Choroid plexus epithelial cell (primary cell): ENCODE data around the gene GCSAM.
A peak's percentile ranks its signal among the peaks of the same experiment; 100 is the strongest.

Experiments
- DNase-seq: peaks from one replicate; pipeline ENCODE4 v3.0.0-alpha.2; 2010; ENCODE audit warnings: low read depth
- H3K4me3 ChIP-seq: 2 replicates; pipeline ENCODE4 v1.5.1; 2011; ENCODE audit warnings: low read depth, mild to moderate bottlenecking, control low read depth, low read length, moderate library complexity
- TF ChIP-seq, protein P1 (sequence below): conservative IDR thresholded peaks from 2 replicates; pipeline ENCODE4 v1.5.1; 2011; ENCODE audit warnings: low read depth, mild to moderate bottlenecking, control low read depth, inconsistent platforms, low read length, moderate library complexity

GCSAM gene

GRCh38 chr3:112136959-112137693 lies 4.1 kb upstream of the GCSAM start:
- TF ChIP-seq, protein P1, sequence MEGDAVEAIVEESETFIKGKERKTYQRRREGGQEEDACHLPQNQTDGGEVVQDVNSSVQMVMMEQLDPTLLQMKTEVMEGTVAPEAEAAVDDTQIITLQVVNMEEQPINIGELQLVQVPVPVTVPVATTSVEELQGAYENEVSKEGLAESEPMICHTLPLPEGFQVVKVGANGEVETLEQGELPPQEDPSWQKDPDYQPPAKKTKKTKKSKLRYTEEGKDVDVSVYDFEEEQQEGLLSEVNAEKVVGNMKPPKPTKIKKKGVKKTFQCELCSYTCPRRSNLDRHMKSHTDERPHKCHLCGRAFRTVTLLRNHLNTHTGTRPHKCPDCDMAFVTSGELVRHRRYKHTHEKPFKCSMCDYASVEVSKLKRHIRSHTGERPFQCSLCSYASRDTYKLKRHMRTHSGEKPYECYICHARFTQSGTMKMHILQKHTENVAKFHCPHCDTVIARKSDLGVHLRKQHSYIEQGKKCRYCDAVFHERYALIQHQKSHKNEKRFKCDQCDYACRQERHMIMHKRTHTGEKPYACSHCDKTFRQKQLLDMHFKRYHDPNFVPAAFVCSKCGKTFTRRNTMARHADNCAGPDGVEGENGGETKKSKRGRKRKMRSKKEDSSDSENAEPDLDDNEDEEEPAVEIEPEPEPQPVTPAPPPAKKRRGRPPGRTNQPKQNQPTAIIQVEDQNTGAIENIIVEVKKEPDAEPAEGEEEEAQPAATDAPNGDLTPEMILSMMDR = peak; percentile 80
- DNase-seq = peak; percentile 73
- no peak overlapping the region for H3K4me3 ChIP-seq

- H3K4me3 ChIP-seq = no peak overlapping the region
- DNase-seq = no peak
- TF ChIP-seq, protein P1 = no peak
Measured at GRCh38 chr3:112136046-112136445, 3.0 kb upstream of the GCSAM start.

DNA sequence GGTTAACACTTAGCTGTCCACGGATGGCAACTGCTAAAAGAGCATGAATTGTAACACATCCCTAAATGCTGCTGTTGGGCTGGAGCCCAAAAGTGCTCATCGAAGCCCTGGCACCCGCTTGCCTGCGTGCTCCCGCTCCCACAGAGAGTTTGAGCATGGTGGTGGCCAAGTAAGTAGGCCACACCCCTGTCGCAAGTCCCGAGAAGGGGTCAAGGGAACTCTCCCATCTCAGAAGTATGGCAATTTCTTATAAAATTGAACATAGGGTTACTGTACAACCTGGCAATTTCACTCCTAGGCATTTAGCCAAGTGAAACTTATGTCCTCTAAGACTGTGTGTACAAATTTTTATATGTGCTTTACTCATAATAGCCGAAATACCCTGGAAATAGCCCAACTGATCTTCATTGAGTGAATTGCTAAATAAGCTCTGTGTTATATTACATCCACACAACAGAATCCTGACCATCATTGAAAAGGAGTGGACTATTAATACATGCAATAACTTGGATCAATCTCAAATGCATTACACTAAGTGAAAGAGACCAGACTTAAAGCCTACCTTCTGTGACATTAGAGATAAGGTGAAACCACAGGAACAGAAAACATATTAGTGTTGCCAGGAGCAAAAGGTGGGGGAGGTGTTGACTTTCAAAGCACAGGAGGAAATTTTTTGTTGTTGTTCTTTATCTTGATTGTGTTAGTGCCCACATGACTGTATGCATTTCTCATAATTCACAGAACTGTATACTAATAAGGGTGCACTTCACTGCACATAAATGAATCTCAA lies 1.5 kb upstream of the GCSAM start:
- TF ChIP-seq, protein P1 = no peak
- peak; percentile 48 for DNase-seq
- H3K4me3 ChIP-seq = no peak overlapping the region

GRCh38 chr3:112133626-112134334 lies 732 bp upstream of the GCSAM start:
- H3K4me3 ChIP-seq = no peak overlapping the region
- no peak for DNase-seq
- TF ChIP-seq, protein P1 = no peak

- TF ChIP-seq, protein P1 = no peak
- no peak overlapping the region for H3K4me3 ChIP-seq
- DNase-seq = no peak
Measured at GRCh38 chr3:112132554-112132953, 494 bp downstream of the GCSAM start.

- TF ChIP-seq, protein P1 = no peak
- no peak overlapping the region for H3K4me3 ChIP-seq
- DNase-seq = no peak
Measured at GRCh38 chr3:112132088-112132487, 960 bp downstream of the GCSAM start.
